Transverse colon (tissue), 4 donors: ENCODE results near the gene CERS5. TPM values are rescaled to one million over a fixed set of nuclear protein-coding genes. Genes with fewer than 3 reads are reported as not detected.

Source experiments
- DNase-seq: peaks from one replicate; pipeline ENCODE4 v3.0.0-alpha.2; 2019
- H3K27ac ChIP-seq, 4 donors: fragments of 200-600 bp; sonication (generic); 2 replicates each; pipeline ENCODE4 v1.5.1; 2016 to 2018; ENCODE audit warnings: inconsistent platforms in 4 of 4
- H3K27me3 ChIP-seq: fragments of 200-600 bp; sonication (generic); 2 replicates; pipeline ENCODE4 v1.5.1; 2017; ENCODE audit warnings: inconsistent platforms
- H3K36me3 ChIP-seq, 4 donors: fragments of 200-600 bp; sonication (generic); 2 replicates each; pipeline ENCODE4 v1.5.1; 2017 to 2019; ENCODE audit warnings: inconsistent platforms in 4 of 4
- H3K4me1 ChIP-seq, 4 donors: fragments of 200-600 bp; sonication (generic); 2 replicates each; pipeline ENCODE4 v1.5.1; 2017 to 2020; ENCODE audit warnings: inconsistent platforms in 4 of 4
- H3K4me3 ChIP-seq, 4 donors: fragments of 200-600 bp; sonication (generic); 1 replicate in 1 of 4; 2 replicates in 3 of 4; pipeline versions ENCODE4 v1.5.1 to v1.6.1; 2017 to 2019; ENCODE audit warnings: inconsistent platforms in 4 of 4
- H3K9me3 ChIP-seq, 2 donors: fragments of 200-600 bp; sonication (generic); 2 replicates each; pipeline ENCODE4 v1.5.1; 2017 to 2019; ENCODE audit warnings: inconsistent platforms in 2 of 2
- CTCF ChIP-seq, 5 experiments: fragments of 200-600 bp in 3 of 5; fragments of 450-650 bp in 2 of 5; sonication (generic) in 3 of 5; IDR thresholded peaks; 1 replicate in 2 of 5; 2 replicates in 3 of 5; pipeline ENCODE4 v1.5.1; 2016 to 2017; ENCODE audit warnings: antibody characterized with exemption in 5 of 5, inconsistent platforms in 3 of 5, mild to moderate bottlenecking in 2 of 5, moderate library complexity in 1 of 5
- EP300 ChIP-seq: sonication (generic); formaldehyde crosslinking; IDR thresholded peaks from one replicate; pipeline ENCODE4 v1.6.1; 2017; ENCODE audit warnings: antibody characterized with exemption, low read depth
- POLR2A ChIP-seq: fragments of 450-650 bp; IDR thresholded peaks from one replicate; pipeline ENCODE4 v1.6.1; 2016; ENCODE audit warnings: antibody characterized with exemption, mild to moderate bottlenecking, moderate library complexity
- POLR2AphosphoS5 ChIP-seq, 3 donors: sonication (generic); formaldehyde crosslinking; IDR thresholded peaks; one replicate each; pipeline ENCODE4 v1.6.1; 2016; ENCODE audit warnings: antibody characterized with exemption in 3 of 3
- WGBS, 2 donors: methylation state at CpG; one replicate each; pipeline ENCODE4 v1.1.5; 2018; ENCODE audit warnings: low coverage in 1 of 2; 5-methylcytosine and 5-hydroxymethylcytosine counted together
- in situ Hi-C, 4 donors: fragments of 200-750 bp; cut with MboI; loops; one replicate each; pipeline versions ENCODE4 v1.15.0 to v1.15.1; 2017; ENCODE audit warnings: low sequenced_read_pairs in 3 of 4, low pct_ligation_motif_present in 1 of 4, low pct_unique_long_range_greater_than_20kb in 1 of 4
- intact Hi-C: fragments of 100-400 bp; cut with DNase I; formaldehyde crosslinking; loops from one replicate; pipeline ENCODE4 v1.15.1; 2023; ENCODE audit warnings: low total_unique reads
- total RNA-seq, 4 donors: library from RNA; depleted of rRNA; stranded (reverse); fragments of >200 nt; gene quantifications; one replicate each; pipeline ENCODE4 v1.1.0, GENCODE V29; 2016

CERS5 gene
- total RNA-seq, 4 donors from 2014 or later: 17.5 to 32.5 (median 21.0) TPM

DNA sequence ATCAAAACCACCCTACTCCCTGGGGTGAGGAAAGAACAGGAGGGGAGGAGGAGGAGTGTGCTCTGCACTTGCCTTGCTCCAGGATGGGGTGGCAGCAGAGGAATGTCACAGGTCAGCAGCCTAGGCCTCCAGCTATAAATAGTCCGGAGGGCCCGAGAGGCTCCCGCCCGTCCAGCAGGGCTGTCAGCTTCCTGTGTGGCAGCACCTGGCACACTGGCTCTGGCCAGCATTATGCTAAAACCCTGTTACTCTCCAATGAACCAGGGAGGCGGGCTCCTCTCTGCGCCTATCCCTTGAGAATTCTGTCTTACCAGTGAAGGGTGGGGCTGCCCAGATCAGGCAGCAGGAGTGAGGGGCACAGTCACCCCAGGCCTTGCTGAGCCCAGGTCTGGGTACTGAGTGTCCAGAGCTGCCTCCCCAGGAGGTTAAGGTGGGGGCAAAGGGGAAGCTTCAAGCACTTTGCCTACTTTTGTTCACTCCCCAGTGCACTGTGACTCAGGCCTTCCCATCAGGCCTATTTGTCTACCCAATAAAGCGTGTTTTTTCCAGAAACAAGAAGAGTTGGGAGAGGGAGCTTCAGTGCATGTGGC, 56.3 kb downstream of the CERS5 start:
- Histone ChIP-seq H3K36me3 (no peaks in the 10 kb centered on the region), H3K27me3 (no peaks in the 10 kb centered on the region), H3K9me3 (no peaks in the 10 kb centered on the region), H3K27ac (peak overlapping the region; percentile 87 to 97 (median 93)), H3K4me1 (peaks cover 31 to 43% (median 40%) of the 10 kb centered on the region in 4 donors), H3K4me3 (peak overlapping the region in 2 of 4 donors; percentile 8 to 33)
- peak; percentile 58 for TF ChIP-seq POLR2A
- no peak for TF ChIP-seq CTCF (IDR thresholded peaks at IDR 0.05)
- TF ChIP-seq POLR2AphosphoS5 (IDR thresholded peaks at IDR 0.05): peak in 1 of 3 donors; percentile 15
- TF ChIP-seq EP300: no peak
- in situ Hi-C loops (loop anchor here in 1 of 4 donors (10.0 kb wide), 1 partner anchor 54 kb away; the partner anchor contains the start of gene CERS5), intact Hi-C loops (no loop called here)
- peak; percentile 73 for DNase-seq
- WGBS, 2 donors: 27 to 61% methylated on average over 3 to 7 of the region's 7 CpGs

DNA sequence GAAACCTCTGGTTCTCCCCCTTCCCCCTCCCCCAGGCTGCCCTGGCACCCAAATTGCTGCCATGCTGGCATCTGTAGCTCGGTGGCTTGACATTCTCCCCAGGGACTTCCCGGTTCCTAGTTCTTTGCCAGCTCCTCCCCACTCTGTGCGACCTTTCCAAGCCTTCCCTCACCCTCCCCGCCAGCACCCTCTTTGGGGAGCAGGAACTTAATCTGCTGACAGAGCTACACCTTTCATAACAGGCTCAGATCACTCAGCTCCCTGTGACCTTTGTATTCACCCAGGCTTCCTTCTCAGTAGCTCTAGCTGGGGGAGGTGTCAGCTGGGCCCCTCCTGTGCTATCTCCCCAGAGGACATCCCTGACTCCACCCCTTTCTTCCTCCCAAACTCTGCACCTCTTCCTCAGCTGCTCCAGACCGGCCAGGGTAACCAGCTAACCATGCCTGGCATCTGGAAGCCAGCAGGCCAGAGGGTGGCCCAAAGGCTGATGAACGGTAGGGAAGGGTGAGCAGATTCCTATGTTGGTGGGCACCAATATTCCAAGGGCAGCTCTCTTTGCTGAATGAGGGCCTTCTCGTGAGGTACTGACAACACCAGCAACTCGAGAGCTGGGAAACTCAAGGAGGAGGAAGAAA, 56.9 kb downstream of the CERS5 start:
- peaks cover 31 to 43% (median 40%) of the 10 kb centered on the region in 4 donors for H3K4me1 ChIP-seq
- H3K4me3 ChIP-seq: peak overlapping the region in 2 of 4 donors; percentile 8 to 33

DNA sequence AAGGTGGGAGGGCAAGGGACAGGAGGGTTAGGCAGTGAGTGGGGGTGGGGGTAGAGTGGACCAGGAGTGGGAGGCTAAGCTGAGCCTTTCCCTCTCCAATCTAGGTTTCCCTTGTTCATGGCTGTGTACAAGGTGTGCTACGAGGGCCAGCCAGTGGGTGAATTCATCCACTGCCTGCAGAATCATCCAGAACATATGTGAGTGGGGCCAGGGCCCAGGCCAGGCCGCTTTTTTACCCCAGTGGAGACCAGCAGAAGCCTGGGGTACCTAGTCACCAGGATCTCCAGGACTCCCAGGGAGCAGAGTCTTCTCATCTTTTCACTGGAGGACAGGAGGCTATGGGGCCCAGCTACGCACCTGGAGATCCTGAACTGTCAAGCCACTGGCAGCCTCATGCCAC, 57.9 kb downstream of the CERS5 start:
- H3K27ac ChIP-seq: peak overlapping the region; percentile 87 to 97 (median 93)
- TF ChIP-seq CTCF (IDR thresholded peaks at IDR 0.05): no peak
- TF ChIP-seq EP300: no peak
- no peak for TF ChIP-seq POLR2A
- TF ChIP-seq POLR2AphosphoS5 (IDR thresholded peaks at IDR 0.05): no peak
- DNase-seq: no peak
- 80 to 95% methylated on average over 2 of the region's 3 CpGs for WGBS, 2 donors
- H3K4me1 ChIP-seq: peaks cover 37 to 50% (median 46%) of the 10 kb centered on the region in 4 donors
- H3K36me3 ChIP-seq: no peaks in the 10 kb centered on the region
- intact Hi-C loops (loop anchor here (10.0 kb wide), 1 partner anchor 65 kb away; no protein-coding TSS in a partner anchor), in situ Hi-C loops (no loop called here)
- H3K4me3 ChIP-seq: no peak overlapping the region
- no peaks in the 10 kb centered on the region for H3K27me3 ChIP-seq
- no peaks in the 10 kb centered on the region for H3K9me3 ChIP-seq

More for the DNA sequence above, 56.9 kb downstream of the CERS5 start:
- intact Hi-C loops (no loop called here), in situ Hi-C loops (loop anchor here in 1 of 4 donors (10.0 kb wide), 1 partner anchor 55 kb away; the partner anchor contains the start of gene CERS5)
- peak overlapping the region; percentile 87 to 97 (median 93) for H3K27ac ChIP-seq
- H3K9me3 ChIP-seq: no peaks in the 10 kb centered on the region
- H3K36me3 ChIP-seq: no peaks in the 10 kb centered on the region
- TF ChIP-seq CTCF (IDR thresholded peaks at IDR 0.05): no peak
- peak in 2 of 3 donors; percentile 28 to 41 for TF ChIP-seq POLR2AphosphoS5 (IDR thresholded peaks at IDR 0.05)
- TF ChIP-seq EP300: no peak
- TF ChIP-seq POLR2A: no peak
- peak; percentile 78 for DNase-seq
- no peaks in the 10 kb centered on the region for H3K27me3 ChIP-seq
- 23% methylated on average over 8 of the region's 8 CpGs; no CpG with 5 or more reads in 1 of the 2 donors for WGBS, 2 donors

- peaks cover 35 to 48% (median 41%) of the 10 kb centered on the region in 4 donors for H3K4me1 ChIP-seq
- H3K27me3 ChIP-seq: no peaks in the 10 kb centered on the region
- intact Hi-C loops (loop anchor here (10.0 kb wide), 1 partner anchor 67 kb away; no protein-coding TSS in a partner anchor), in situ Hi-C loops (no loop called here)
- H3K36me3 ChIP-seq: no peaks in the 10 kb centered on the region
- DNase-seq: no peak
- no peak overlapping the region for H3K27ac ChIP-seq
- WGBS, 2 donors: 94 to 95% methylated on average over 4 to 17 of the region's 17 CpGs
- H3K9me3 ChIP-seq: no peaks in the 10 kb centered on the region
- no peak overlapping the region for H3K4me3 ChIP-seq
- no peak for TF ChIP-seq POLR2AphosphoS5 (IDR thresholded peaks at IDR 0.05)
- no peak for TF ChIP-seq POLR2A
- no peak for TF ChIP-seq CTCF (IDR thresholded peaks at IDR 0.05)
- TF ChIP-seq EP300: no peak
These were observed 59.5 kb downstream of the CERS5 start for GRCh38 chr12:50107416-50108268.
